ENCODE results near the gene COL28A1.

GRCh38 chr7:7323352-7323751, 212.3 kb downstream of the COL28A1 start:
- no peak for TF ChIP-seq CTCF (IDR thresholded peaks at IDR 0.05; ENCODE audit: low read depth, low read length, poor library complexity, severe bottlenecking)
- TF ChIP-seq EZH2phosphoT487 (IDR thresholded peaks at IDR 0.05; ENCODE audit: borderline replicate concordance, low read length), result no peak

Measured in DOHH2 (cell line).